DMS79 (cell line): ENCODE data around the gene SORD.
"Not testable (repeated sequence)": the region's sequence is repeated elsewhere in the genome, so short reads cannot be mapped to it uniquely, and the experiment has no call there.

Experiments used
- DNase-seq: peaks from one replicate; lab custom pipeline; 2025; lab: John Stamatoyannopoulos, UW

Gene SORD

GRCh38 chr15:45097466-45097865 is 74.5 kb downstream of the SORD start:
- DNase-seq: no peak

GRCh38 chr15:45099549-45100165 is 76.7 kb downstream of the SORD start:
- no peak for DNase-seq

DNA sequence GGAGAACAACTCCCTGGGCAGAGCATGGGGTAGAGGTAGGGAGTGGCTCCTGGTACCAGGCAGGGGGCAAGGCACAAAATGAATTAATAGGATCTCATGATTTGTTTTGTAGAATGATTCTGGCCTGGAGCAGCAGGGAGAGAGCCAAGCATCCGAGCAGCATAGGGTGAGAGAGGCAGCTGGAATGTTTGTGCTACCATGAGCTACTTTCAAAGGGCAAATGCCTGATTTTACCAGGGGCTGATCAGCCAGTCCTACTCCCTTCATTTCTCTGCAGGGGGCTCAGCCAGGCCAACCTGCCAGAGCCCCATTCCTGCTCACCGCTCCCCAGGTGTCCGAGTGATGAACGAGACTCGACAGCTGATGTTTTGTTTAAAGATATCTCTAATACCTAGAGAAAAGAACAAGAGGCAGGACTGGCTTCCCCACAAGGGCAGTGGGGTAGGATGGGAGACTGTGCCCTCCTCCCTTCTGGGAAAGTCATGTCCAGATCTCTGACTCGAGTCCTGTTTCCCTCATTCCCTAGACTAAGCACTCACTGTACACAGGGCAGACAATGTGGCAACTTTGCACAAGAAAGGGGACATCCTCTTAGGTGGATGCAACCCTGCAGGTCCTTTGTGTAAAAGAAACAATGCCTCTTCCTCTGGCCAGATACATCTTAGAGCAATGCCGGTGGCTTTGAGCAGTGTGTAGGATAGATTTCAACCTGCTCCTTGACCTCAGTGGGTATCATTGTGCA is 78.1 kb downstream of the SORD start:
- DNase-seq: no peak

GRCh38 chr15:45101749-45102148 is 78.8 kb downstream of the SORD start:
- DNase-seq: no peak

DNA sequence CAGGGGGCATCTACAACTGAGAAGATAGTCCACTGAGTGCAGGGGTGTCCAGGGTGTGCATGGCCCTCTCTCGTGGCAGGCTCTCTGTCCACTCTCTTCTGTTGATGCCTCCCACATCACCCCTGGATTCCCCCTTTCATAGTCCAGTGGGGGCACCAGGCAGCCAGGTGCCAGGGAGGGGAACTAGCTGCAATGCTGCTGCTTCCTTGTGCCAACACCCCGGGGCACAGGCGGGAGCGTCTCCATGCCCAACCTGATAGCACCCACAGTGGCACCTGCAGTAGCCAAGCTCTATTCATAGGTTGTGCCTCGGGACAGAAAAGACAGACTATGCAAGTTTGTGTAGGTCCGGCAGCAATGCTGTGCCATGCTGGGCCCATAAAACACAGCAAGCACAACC is 79.2 kb downstream of the SORD start:
- DNase-seq: no peak

GRCh38 chr15:45104170-45104569 is 81.2 kb downstream of the SORD start:
- not testable (repeated sequence) for DNase-seq

GRCh38 chr15:45105586-45105985 is 82.6 kb downstream of the SORD start:
- no peak for DNase-seq

DNA sequence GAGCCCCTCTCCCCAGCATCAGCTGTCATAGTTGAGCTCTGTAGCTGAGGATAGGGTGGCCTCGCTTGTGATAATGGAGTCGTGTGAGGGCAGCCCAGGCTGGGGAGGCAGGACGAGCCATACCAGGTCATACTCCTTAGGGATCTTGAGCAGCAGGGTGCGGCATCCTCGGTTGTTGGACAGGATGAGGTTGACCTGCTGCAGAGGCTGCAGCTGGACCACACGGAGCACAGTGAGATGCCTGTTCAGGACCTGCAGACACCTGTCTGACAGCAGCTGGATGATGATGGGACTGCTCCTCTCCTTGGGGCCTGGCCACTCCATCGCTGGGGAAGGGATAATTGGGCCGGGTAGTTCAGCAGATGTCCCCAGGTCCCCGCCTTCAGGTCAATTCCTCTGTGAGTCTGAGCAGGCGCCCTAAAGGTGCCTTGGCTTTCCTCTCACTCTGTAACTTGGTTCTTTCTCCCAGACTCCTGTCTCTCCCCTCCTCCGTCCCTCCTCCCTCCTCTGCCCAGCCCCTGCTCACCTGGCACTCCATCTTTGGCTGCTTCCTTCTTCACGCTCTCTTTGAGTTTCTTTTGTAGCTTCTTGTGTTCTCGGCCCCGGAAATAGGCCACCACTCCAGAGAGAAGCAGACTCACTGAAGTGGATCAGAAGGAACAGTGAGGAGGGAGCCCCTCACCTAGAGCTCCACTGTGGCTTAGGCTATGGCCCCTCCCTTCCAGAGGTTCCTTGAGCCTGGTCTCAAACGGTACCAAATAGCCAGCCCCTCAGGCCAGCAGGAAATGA is 83.2 kb downstream of the SORD start:
- DNase-seq: peak; percentile 65

GRCh38 chr15:45107941-45108630 is 85.1 kb downstream of the SORD start:
- no peak for DNase-seq

GRCh38 chr15:45110256-45110820 is 87.3 kb downstream of the SORD start:
- no peak for DNase-seq

DNA sequence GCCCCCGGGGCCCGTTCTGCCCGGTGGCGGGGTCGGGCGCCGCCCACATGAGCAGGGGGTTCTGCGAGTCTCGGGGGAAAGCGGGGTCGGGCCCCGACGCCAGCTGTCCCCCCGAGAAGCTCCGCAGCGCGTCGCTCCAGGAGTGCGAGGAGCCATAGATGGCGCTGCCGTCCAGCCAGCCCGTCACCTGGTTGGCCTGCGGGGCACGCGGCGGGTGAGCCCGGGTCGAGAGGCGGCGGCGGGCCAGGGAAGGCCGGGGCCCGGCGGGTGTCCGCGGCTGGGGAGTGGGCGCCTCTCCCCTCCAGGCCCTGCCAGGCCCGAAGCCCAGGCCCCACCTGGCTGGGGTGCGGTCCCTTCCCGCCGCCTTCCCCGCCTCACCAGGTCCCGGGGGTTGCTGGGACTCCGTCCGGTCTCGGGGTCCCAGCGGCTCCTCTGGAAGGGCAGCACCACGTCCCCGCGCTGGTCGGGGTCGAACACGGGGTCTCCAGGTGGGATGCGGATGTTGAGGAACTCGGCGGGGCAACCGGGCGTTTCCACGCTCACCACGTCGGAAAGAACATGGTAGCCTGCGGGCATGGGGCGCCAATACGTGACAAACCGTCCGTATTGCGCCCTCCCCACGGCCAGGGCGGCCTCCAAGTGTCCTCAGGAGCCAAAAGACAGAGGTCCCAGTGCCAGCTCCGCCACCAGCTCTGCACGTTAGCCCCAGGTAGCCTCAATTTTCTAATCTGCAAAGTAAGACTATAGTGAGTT is 88.6 kb downstream of the SORD start:
- no peak for DNase-seq

- no peak for DNase-seq
Measured at GRCh38 chr15:45112143-45112590, 89.2 kb downstream of the SORD start.

- no peak for DNase-seq
Measured at GRCh38 chr15:45112591-45113379, 89.8 kb downstream of the SORD start.

DNA sequence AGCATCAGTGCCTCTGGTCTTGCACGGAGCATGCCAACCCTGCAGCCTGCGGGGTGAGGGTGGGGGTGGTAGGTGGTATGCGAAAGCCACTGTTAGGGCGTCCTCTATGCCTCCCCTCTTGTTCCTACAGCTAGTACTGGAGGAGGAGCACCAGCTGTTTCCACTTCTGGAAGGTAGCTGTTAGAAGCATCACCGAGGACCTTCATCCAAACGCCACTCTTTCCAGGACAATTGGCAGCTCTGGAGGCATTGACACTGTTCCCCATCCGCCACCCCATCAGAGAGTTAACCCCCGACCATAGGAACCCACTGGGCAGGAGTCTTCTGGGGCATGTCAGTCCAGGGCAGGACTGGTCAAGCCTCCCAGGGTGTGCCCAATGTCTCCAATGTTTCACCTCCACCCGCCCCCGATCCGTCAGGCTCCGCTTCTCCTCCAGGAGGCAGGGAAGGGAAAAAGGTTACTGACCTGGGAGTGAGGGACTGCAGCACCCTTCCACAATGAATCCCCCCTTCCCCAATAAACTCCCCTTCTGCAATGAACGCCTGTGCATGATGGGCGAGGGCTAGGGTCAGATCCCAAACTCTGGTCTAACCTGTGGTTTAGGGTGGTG is 90.5 kb downstream of the SORD start:
- no peak for DNase-seq

DNA sequence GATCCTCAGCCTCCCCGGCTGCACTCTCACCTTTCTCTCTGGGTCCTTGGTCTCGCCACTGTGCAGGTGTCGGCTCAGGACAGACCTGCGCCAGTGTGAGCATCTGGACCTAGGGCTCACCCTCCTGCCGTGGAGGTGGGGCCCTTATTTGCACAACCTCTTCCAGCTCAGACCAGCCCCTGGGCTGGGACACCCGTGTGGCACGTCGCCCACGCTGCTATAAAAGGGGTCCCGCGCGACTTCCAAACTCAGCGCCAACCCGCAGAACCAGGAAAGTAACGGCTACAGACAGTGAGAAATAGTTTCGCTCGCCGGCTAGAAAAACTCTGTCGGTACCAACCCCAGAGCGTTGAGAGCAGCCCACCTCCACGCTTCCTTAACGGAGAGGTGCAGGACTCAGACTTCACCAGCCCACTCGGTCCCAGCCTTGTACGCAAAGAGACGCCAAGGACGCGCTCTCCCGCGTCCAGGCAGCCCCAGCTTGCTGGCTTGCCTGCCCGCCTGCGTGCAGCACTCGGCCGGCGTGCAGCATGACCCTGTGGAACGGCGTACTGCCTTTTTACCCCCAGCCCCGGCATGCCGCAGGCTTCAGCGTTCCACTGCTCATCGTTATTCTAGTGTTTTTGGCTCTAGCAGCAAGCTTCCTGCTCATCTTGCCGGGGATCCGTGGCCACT is 91.2 kb downstream of the SORD start, which contains the start of the genes DUOX2 and DUOXA2:
Gene DUOX2 (minus strand): TSS at position 97 of the 675 bp plus-strand sequence. CDS start 761 bp downstream, outside the sequence.
Gene DUOXA2 (plus strand): TSS at position 251 of the 675 bp plus-strand sequence. CDS start 280 bp downstream, at position 531.
- DNase-seq: no peak

- DNase-seq: no peak
Measured at GRCh38 chr15:45114751-45115085, 91.7 kb downstream of the SORD start.

DNA sequence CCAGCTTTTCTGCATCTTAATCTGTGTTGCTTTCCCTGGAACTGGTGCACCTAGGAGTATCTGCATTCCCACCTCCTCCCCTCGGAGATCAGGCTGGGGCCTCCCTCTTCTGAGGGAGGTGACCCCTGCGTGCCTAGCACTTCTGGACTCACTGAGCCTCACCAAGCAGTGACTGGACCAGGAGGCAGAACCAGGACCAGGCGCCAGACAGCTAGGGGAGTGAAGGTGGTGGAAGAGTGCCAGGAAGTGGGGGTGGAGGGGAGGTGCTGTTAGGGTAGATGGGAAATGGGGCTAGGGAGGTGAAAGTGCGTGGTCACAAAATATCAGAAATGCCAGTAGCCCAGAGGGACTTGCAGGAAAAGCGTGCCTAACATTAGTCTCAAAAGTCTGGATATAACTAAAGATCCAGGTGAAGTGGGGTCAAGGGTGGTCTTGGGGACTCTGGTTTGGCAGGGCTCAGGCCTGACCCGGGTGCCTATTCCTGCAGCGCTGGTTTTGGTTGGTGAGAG is 92.4 kb downstream of the SORD start:
- no peak for DNase-seq

DNA sequence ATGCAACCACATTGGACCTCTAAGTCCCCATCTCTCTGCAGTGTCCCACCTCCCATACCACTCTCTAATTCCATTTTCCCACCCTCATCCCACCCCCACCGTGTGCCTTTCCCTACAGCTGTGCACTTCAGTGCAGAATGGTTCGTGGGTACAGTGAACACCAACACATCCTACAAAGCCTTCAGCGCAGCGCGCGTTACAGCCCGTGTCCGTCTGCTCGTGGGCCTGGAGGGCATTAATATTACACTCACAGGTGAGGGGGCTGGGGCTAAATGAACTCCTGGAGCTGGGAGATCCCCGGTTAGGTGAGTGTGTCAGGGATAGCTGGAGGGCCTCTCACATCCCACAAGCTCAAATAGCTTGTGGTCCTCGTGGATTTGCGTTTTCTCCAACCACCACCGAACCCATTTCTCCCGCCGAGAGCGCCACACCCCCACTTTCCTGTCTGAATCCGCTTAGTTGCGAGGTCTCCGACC is 93.0 kb downstream of the SORD start:
- no peak for DNase-seq
